ENCODE results near the gene ANKRD12. TPM values are rescaled to one million over a fixed set of nuclear protein-coding genes. Genes with fewer than 3 reads are reported as not detected.

ANKRD12 gene
- total RNA-seq, 2 experiments from 2014 or later: 54.2 to 57.2 TPM

GRCh38 chr18:9103376-9103873 lies 33.2 kb upstream of the ANKRD12 start:
- ChIA-PET CTCF (interaction anchor here (0.8 to 3.5 kb wide), 4 partner anchors 12 to 35 kb away, joined by 5 to 11 read pairs (median 5); no protein-coding TSS in a partner anchor), POLR2A (interaction anchor here (1.0 to 4.3 kb wide), 7 partner anchors 8 to 810 kb away, joined by 3 to 47 read pairs (median 11); partner anchors contain the start of genes ANKRD12 and VAPA)

- POLR2A ChIA-PET: interaction anchor here (1.0 to 4.3 kb wide), 7 partner anchors 7 to 809 kb away, joined by 3 to 47 read pairs (median 11); partner anchors contain the start of genes ANKRD12 and VAPA
- CTCF ChIA-PET: interaction anchor here (0.6 to 3.5 kb wide), 4 partner anchors 11 to 34 kb away, joined by 5 to 11 read pairs (median 6); no protein-coding TSS in a partner anchor
These were observed 32.2 kb upstream of the ANKRD12 start for GRCh38 chr18:9104244-9104901.

GRCh38 chr18:9105420-9105819 lies 31.2 kb upstream of the ANKRD12 start:
- CTCF ChIA-PET: interaction anchor here (1.0 to 3.5 kb wide), 2 partner anchors 24 to 27 kb away, joined by 3 to 11 read pairs; no protein-coding TSS in a partner anchor
- POLR2A ChIA-PET: interaction anchor here (4.2 to 4.3 kb wide), 2 partner anchors 14 to 31 kb away, joined by 45 to 47 read pairs; partner anchors contain the start of gene ANKRD12

GRCh38 chr18:9106094-9106493 lies 30.5 kb upstream of the ANKRD12 start:
- ChIA-PET CTCF (no interaction called here), POLR2A (no interaction called here)

- ChIA-PET CTCF (no interaction called here), POLR2A (no interaction called here)
These were observed 29.6 kb upstream of the ANKRD12 start for GRCh38 chr18:9106800-9107584.

GRCh38 chr18:9108911-9109310 lies 27.7 kb upstream of the ANKRD12 start:
- CTCF ChIA-PET: interaction anchor here (1.0 to 1.7 kb wide), 3 partner anchors 27 to 72 kb away, joined by 3 to 4 read pairs (median 4); no protein-coding TSS in a partner anchor
- POLR2A ChIA-PET: interaction anchor here (0.7 to 1.5 kb wide), 3 partner anchors 8 to 26 kb away, joined by 3 to 4 read pairs (median 4); no protein-coding TSS in a partner anchor

- ChIA-PET POLR2A (interaction anchor here (0.6 to 1.5 kb wide), 3 partner anchors 8 to 143 kb away, joined by 3 to 6 read pairs (median 3); no protein-coding TSS in a partner anchor), CTCF (interaction anchor here (1.0 to 1.7 kb wide), 3 partner anchors 27 to 71 kb away, joined by 3 to 4 read pairs (median 4); no protein-coding TSS in a partner anchor)
These were observed 27.1 kb upstream of the ANKRD12 start for GRCh38 chr18:9109523-9109922.

GRCh38 chr18:9113468-9114149 lies 23.0 kb upstream of the ANKRD12 start:
- POLR2A ChIA-PET: no interaction called here
- CTCF ChIA-PET: no interaction called here

- ChIA-PET POLR2A (interaction anchor here (1.5 to 2.6 kb wide), 4 partner anchors 9 to 23 kb away, joined by 4 to 15 read pairs (median 5); partner anchors contain the start of gene ANKRD12), CTCF (interaction anchor here (1.2 to 1.3 kb wide), 2 partner anchors 12 to 24 kb away, joined by 3 to 5 read pairs; no protein-coding TSS in a partner anchor)
These were observed 20.6 kb upstream of the ANKRD12 start for GRCh38 chr18:9115984-9116383.

GRCh38 chr18:9117980-9118841 lies 18.4 kb upstream of the ANKRD12 start:
- POLR2A ChIA-PET: interaction anchor here (0.6 to 2.6 kb wide), 7 partner anchors 14 to 35 kb away, joined by 3 to 15 read pairs (median 4); partner anchors contain the start of gene ANKRD12
- CTCF ChIA-PET: interaction anchor here (0.6 to 1.5 kb wide), 5 partner anchors 18 to 97 kb away, joined by 3 to 5 read pairs (median 3); partner anchors contain the start of gene ANKRD12

- CTCF ChIA-PET: interaction anchor here (1.6 kb wide), 1 partner anchor 15 kb away, joined by 5 read pairs; the partner anchor contains the start of gene ANKRD12
These were observed 15.8 kb upstream of the ANKRD12 start for GRCh38 chr18:9120796-9121195.

GRCh38 chr18:9123520-9123919 lies 13.1 kb upstream of the ANKRD12 start:
- CTCF ChIA-PET: interaction anchor here (0.7 kb wide), 1 partner anchor 11 kb away, joined by 4 read pairs; no protein-coding TSS in a partner anchor
- POLR2A ChIA-PET: no interaction called here

More at GRCh38 chr18:9120796-9121195, 15.8 kb upstream of the ANKRD12 start:
- POLR2A ChIA-PET: interaction anchor here (1.1 kb wide), 1 partner anchor 15 kb away, joined by 8 read pairs; no protein-coding TSS in a partner anchor

GRCh38 chr18:9124824-9125223 lies 11.8 kb upstream of the ANKRD12 start:
- ChIA-PET POLR2A (interaction anchor here (0.7 to 1.4 kb wide), 5 partner anchors 10 to 137 kb away, joined by 3 to 5 read pairs (median 4); no protein-coding TSS in a partner anchor), CTCF (interaction anchor here (0.6 to 0.8 kb wide), 2 partner anchors 11 to 20 kb away, joined by 3 to 6 read pairs; no protein-coding TSS in a partner anchor)

GRCh38 chr18:9126337-9126736 lies 10.2 kb upstream of the ANKRD12 start:
- ChIA-PET POLR2A (no interaction called here), CTCF (no interaction called here)

GRCh38 chr18:9130195-9130594 lies 6.4 kb upstream of the ANKRD12 start:
- CTCF ChIA-PET: no interaction called here
- POLR2A ChIA-PET: no interaction called here

GRCh38 chr18:9130806-9131205 lies 5.8 kb upstream of the ANKRD12 start:
- POLR2A ChIA-PET: no interaction called here

GRCh38 chr18:9132628-9133027 lies 4.0 kb upstream of the ANKRD12 start:
- ChIA-PET POLR2A (interaction anchor here (0.6 kb wide), 1 partner anchor 24 kb away, joined by 4 read pairs; no protein-coding TSS in a partner anchor), CTCF (interaction anchor here (0.8 kb wide), 1 partner anchor 50 kb away, joined by 3 read pairs; no protein-coding TSS in a partner anchor)

More at GRCh38 chr18:9130806-9131205, 5.8 kb upstream of the ANKRD12 start:
- CTCF ChIA-PET: no interaction called here
